Loucy (cell line): ENCODE measurements around the gene APOBEC3A.

Experiments
- H2AFZ ChIP-seq: fragments of 200-600 bp; sonication (generic); 2 replicates; pipeline ENCODE4 v1.6.0; 2016; ENCODE audit warnings: antibody characterized with exemption, mild to moderate bottlenecking, low read length, moderate library complexity
- H3F3A ChIP-seq: fragments of 200-600 bp; 2 replicates; pipeline ENCODE4 v1.6.0; 2016; ENCODE audit warnings: antibody characterized with exemption, low read depth, mild to moderate bottlenecking
- H3K27me3 ChIP-seq: fragments of 200-600 bp; sonication (generic); 2 replicates; pipeline ENCODE4 v1.6.1; 2014; ENCODE audit warnings: low read length, mild to moderate bottlenecking; ENCODE audit not compliant: insufficient read depth, poor library complexity, severe bottlenecking
- H3K36me3 ChIP-seq: fragments of 200-600 bp; sonication (generic); 2 replicates; pipeline ENCODE4 v1.6.1; 2016; ENCODE audit warnings: low read length; ENCODE audit not compliant: insufficient read depth
- H3K4me1 ChIP-seq: fragments of 200-600 bp; sonication (generic); 2 replicates; pipeline ENCODE4 v1.5.1; 2014; ENCODE audit warnings: low read length, mild to moderate bottlenecking; ENCODE audit not compliant: insufficient read depth, poor library complexity, severe bottlenecking
- H3K4me2 ChIP-seq: fragments of 200-600 bp; sonication (generic); 2 replicates; pipeline ENCODE4 v1.6.0; 2014; ENCODE audit warnings: antibody characterized with exemption, low read length, low read depth, mild to moderate bottlenecking; ENCODE audit not compliant: poor library complexity, severe bottlenecking
- H3K4me3 ChIP-seq: fragments of 200-600 bp; sonication (generic); 2 replicates; pipeline ENCODE4 v1.5.1; 2014; ENCODE audit warnings: low read length, mild to moderate bottlenecking, mixed read lengths; ENCODE audit not compliant: poor library complexity, severe bottlenecking
- H3K79me2 ChIP-seq: fragments of 200-600 bp; sonication (generic); 2 replicates; pipeline ENCODE4 v1.6.1; 2014; ENCODE audit warnings: low read length; ENCODE audit not compliant: insufficient read depth
- H3K9ac ChIP-seq: fragments of 200-600 bp; sonication (generic); 2 replicates; pipeline ENCODE4 v1.6.0; 2014; ENCODE audit warnings: mild to moderate bottlenecking, low read depth, low read length, moderate library complexity; ENCODE audit not compliant: poor library complexity, severe bottlenecking
- H3K9me2 ChIP-seq: fragments of 200-600 bp; sonication (generic); replicated peaks from 2 replicates; pipeline ENCODE4 v1.6.1; 2016; ENCODE audit warnings: low read depth, low read length, mixed read lengths
- H3K9me3 ChIP-seq: fragments of 200-600 bp; sonication (generic); 2 replicates; pipeline ENCODE4 v1.6.1; 2014; ENCODE audit warnings: mild to moderate bottlenecking, antibody characterized with exemption, low read length, low read depth; ENCODE audit not compliant: insufficient read depth
- H4K20me1 ChIP-seq: fragments of 200-600 bp; sonication (generic); 2 replicates; pipeline ENCODE4 v1.6.0; 2014; ENCODE audit warnings: antibody characterized with exemption, low read length, mild to moderate bottlenecking; ENCODE audit not compliant: insufficient read depth, poor library complexity, severe bottlenecking
- CTCF ChIP-seq: fragments of 200-600 bp; sonication (generic); conservative IDR thresholded peaks from 2 replicates; pipeline ENCODE4 v1.5.1; 2014; ENCODE audit warnings: mild to moderate bottlenecking, antibody characterized with exemption, low read length
- EZH2phosphoT487 ChIP-seq: fragments of 200-600 bp; IDR thresholded peaks from 2 replicates; pipeline ENCODE4 v1.6.1; 2018; ENCODE audit warnings: antibody characterized with exemption, mild to moderate bottlenecking, moderate library complexity, borderline replicate concordance

APOBEC3A gene

GRCh38 chr22:38957046-38957770 is at the start of gene APOBEC3A:
APOBEC3A (plus strand) TSS chr22:38957609; CDS start chr22:38957692, 83 bp downstream.
- Histone ChIP-seq H3K9me3 (no peaks in the 10 kb centered on the region), H3F3A (no peaks in the 10 kb centered on the region), H3K4me1 (no peaks in the 10 kb centered on the region), H2AFZ (no peak within 1 kb of the TSS), H4K20me1 (no peaks in the 10 kb centered on the region), H3K79me2 (no peaks in the 10 kb centered on the region), H3K4me2 (no peak within 1 kb of the TSS), H3K9ac (no peak within 1 kb of the TSS), H3K36me3 (no peaks in the 10 kb centered on the region), H3K27me3 (no peaks in the 10 kb centered on the region), H3K9me2 (no peaks in the 10 kb centered on the region), H3K4me3 (no peak within 1 kb of the TSS)
- no peak for TF ChIP-seq EZH2phosphoT487
- TF ChIP-seq CTCF: no peak

GRCh38 chr22:38907767-38908166 is 49.6 kb upstream of the APOBEC3A start:
- H2AFZ ChIP-seq: no peak overlapping the region
- no peak overlapping the region for H3K4me3 ChIP-seq
- no peaks in the 10 kb centered on the region for H3F3A ChIP-seq
- no peak overlapping the region for H3K9ac ChIP-seq
- no peaks in the 10 kb centered on the region for H3K27me3 ChIP-seq
- no peaks in the 10 kb centered on the region for H3K9me3 ChIP-seq
- H3K79me2 ChIP-seq: no peaks in the 10 kb centered on the region
- peaks cover 5% of the 10 kb centered on the region for H3K4me1 ChIP-seq
- H3K9me2 ChIP-seq: no peaks in the 10 kb centered on the region
- H3K4me2 ChIP-seq: no peak overlapping the region
- TF ChIP-seq CTCF: no peak
- TF ChIP-seq EZH2phosphoT487: no peak
- H3K36me3 ChIP-seq: no peaks in the 10 kb centered on the region
- H4K20me1 ChIP-seq: no peaks in the 10 kb centered on the region

DNA sequence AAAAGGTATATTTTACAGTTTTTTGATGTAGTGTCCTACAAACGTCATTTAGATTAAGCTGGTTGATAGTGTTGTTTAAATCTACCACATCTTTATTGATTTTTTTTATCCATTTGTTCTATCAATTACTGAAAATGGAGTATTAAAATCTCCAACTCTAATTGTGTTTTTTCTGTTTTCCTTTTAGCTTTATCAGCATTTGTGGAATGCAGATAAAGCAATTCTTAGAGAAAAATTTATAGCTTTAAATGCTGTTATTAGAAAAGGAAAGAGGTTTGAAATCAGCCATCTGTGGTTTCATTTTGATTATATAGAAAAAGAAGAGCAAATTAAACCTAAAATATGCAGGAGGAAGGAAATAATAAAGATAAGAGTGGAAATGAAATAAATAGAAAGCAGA is 46.0 kb upstream of the APOBEC3A start:
- no peaks in the 10 kb centered on the region for H3K79me2 ChIP-seq
- no peaks in the 10 kb centered on the region for H3K27me3 ChIP-seq
- peaks cover 5% of the 10 kb centered on the region for H3K4me1 ChIP-seq
- no peaks in the 10 kb centered on the region for H3K36me3 ChIP-seq
- TF ChIP-seq CTCF (no peak), EZH2phosphoT487 (no peak)
- H3K4me3 ChIP-seq: no peak overlapping the region
- no peaks in the 10 kb centered on the region for H3K9me3 ChIP-seq
- no peak overlapping the region for H2AFZ ChIP-seq
- H3K9me2 ChIP-seq: no peaks in the 10 kb centered on the region
- H3F3A ChIP-seq: no peaks in the 10 kb centered on the region
- H4K20me1 ChIP-seq: no peaks in the 10 kb centered on the region
- H3K9ac ChIP-seq: no peak overlapping the region
- no peak overlapping the region for H3K4me2 ChIP-seq
